KBM-7 (cell line): ENCODE measurements around the gene FDX2.

ENCODE experiments used
- DNase-seq: peaks from one replicate; pipeline ENCODE4 v3.0.0-alpha.2; 2015
- in situ Hi-C: fragments of 300-500 bp; cut with MboI; formaldehyde crosslinking; loops from 2 replicates; pipeline ENCODE4 v1.14.3; 2020; ENCODE audit warnings: low sequenced_read_pairs, low pct_unique_long_range_greater_than_20kb, mixed read lengths

FDX2 gene

DNA sequence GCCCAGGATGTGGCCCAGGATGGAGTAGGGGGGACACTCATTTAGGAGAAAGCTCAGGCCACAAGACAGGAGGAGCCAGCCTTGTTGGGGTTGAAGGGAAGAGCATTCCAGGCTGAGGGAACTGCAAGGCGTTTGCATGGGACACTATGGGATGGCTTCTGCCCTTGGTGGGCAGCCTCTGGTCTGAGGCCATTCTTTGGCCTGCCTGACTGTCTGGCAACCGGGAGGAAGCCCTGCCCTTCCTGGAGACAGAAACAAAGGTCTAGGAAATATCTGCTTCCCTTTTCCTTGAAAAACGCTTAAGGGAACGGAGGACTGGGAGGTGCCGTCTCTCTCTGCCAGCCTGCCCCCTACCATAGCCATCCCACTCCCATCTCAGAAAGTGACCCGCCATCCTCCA, 47.7 kb downstream of the FDX2 start:
- in situ Hi-C loops: loop anchor here (10.0 kb wide), 1 partner anchor 127 kb away; no protein-coding TSS in a partner anchor

GRCh38 chr19:10266706-10267105, 49.1 kb downstream of the FDX2 start:
- in situ Hi-C loops: loop anchor here (10.0 kb wide), 1 partner anchor 128 kb away; no protein-coding TSS in a partner anchor
- DNase-seq: no peak

More for the DNA sequence above, 47.7 kb downstream of the FDX2 start:
- no peak for DNase-seq

DNA sequence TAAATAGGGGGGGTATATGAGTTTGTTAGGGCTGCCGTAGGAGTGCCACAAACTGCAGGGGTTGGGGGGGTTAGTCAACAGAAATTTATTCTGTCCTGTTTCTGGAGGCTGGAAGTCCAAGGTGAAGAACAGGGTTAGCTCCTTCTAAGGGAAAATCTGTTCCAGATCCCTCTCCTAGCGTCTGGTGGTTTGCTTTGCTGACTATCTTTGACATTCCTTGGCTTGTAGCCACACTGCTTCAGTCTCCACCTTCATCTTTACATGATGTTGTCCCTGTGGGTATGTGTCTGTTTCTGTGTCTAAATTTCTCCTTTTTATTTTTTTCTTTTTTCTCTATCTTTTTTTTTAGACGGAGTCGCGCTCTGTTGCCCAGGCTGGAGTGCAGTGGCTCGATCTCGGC, 53.0 kb downstream of the FDX2 start:
- in situ Hi-C loops: loop anchor here (10.0 kb wide), 1 partner anchor 132 kb away; no protein-coding TSS in a partner anchor
- no peak for DNase-seq

GRCh38 chr19:10260141-10260584, 55.7 kb downstream of the FDX2 start:
- in situ Hi-C loops: loop anchor here (10.0 kb wide), 1 partner anchor 135 kb away; no protein-coding TSS in a partner anchor
- no peak for DNase-seq
